AG04450 (cell line): ENCODE measurements around the gene VIPR2. TPM values are rescaled to one million over a fixed set of nuclear protein-coding genes. Genes with fewer than 3 reads are reported as not detected.

Experiments
- CTCF ChIA-PET: fragments of 300-600, 350-600 bp; formaldehyde crosslinking; extraction: SDS; loops from one replicate; lab custom pipeline; 2022; ENCODE audit warnings: antibody characterized with exemption, inconsistent platforms; lab: Charles Lee
- POLR2A ChIA-PET: fragments of 350-600 bp; formaldehyde crosslinking; extraction: SDS; loops from one replicate; lab custom pipeline; 2021; ENCODE audit warnings: antibody characterized with exemption, inconsistent platforms; lab: Yijun Ruan, JAX
- DNase-seq: peaks from one replicate; pipeline ENCODE4 v3.0.0-alpha.2; 2011; ENCODE audit warnings: low read depth, low spot score
- H3K27ac ChIP-seq: one replicate; pipeline ENCODE4 v1.5.1; 2012; ENCODE audit warnings: low read depth, low read length, control low read depth
- H3K27me3 ChIP-seq: one replicate; pipeline ENCODE4 v1.6.0; 2012; ENCODE audit warnings: low read length; ENCODE audit not compliant: control insufficient read depth, insufficient read depth
- H3K4me3 ChIP-seq: 2 replicates; pipeline ENCODE4 v1.5.1; 2011; ENCODE audit warnings: mild to moderate bottlenecking, low read depth, low read length, control low read depth
- H3K9me3 ChIP-seq: 2 replicates; pipeline ENCODE4 v1.5.1; 2012; ENCODE audit warnings: low read length; ENCODE audit not compliant: control insufficient read depth, insufficient read depth
- CTCF ChIP-seq: IDR thresholded peaks from 2 replicates; pipeline ENCODE4 v1.5.1; 2011; ENCODE audit warnings: low read depth, low read length, control low read depth, inconsistent platforms
- polyA plus RNA-seq: library from polyadenylated mRNA; depleted of rRNA; stranded (reverse); fragments of >200 nt; gene quantifications from 2 replicates; pipeline ENCODE4 v1.2.3, GENCODE V29; 2011

VIPR2 gene
- polyA plus RNA-seq, 1 experiment = not detected

DNA sequence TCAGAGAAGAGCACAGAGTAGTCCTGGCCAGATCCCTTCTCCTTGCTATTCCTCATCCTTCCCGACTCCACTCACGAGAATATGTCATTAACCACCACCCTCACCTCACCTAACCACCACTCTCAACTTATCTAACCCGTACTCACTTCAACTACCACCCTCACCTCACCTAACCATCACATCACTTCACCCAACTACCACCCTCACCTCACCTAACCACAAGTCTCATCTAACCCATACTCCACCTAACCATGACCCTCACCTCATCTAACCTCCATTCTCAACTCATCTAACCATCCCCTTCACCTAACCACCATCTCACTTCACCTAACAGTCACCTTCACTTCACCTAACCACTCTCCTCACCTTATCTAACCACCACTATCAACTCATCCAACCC is 85.0 kb downstream of the VIPR2 start:
- H3K27ac ChIP-seq = no peak overlapping the region
- no peak overlapping the region for H3K4me3 ChIP-seq
- H3K27me3 ChIP-seq = no peaks in the 10 kb centered on the region
- H3K9me3 ChIP-seq = peaks cover 46% of the 10 kb centered on the region
- ChIA-PET POLR2A (no interaction called here), CTCF (no interaction called here)
- no peak for DNase-seq
- no peak for TF ChIP-seq CTCF

DNA sequence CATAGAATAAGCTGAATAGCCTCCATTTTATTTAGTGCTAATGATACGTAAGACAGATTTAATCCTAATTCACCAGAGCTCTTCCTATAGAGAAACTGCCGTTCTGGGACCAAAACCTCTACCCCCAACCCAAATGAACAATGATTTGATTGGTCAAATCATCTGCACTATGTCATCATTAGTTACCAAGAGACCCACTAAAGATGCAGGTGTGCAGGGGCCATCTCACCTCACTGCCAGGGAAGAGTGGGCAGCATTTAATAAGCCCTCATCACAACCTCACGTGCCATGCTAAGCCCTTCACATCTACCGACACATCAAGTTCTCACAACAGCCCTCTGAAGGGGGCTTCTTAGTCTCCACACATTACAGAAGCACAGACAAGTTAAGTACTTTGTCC is 87.0 kb downstream of the VIPR2 start:
- no peak overlapping the region for H3K4me3 ChIP-seq
- no peak for TF ChIP-seq CTCF
- H3K27me3 ChIP-seq = no peaks in the 10 kb centered on the region
- ChIA-PET POLR2A (no interaction called here), CTCF (no interaction called here)
- DNase-seq = no peak
- no peak overlapping the region for H3K27ac ChIP-seq
- peaks cover 31% of the 10 kb centered on the region for H3K9me3 ChIP-seq

DNA sequence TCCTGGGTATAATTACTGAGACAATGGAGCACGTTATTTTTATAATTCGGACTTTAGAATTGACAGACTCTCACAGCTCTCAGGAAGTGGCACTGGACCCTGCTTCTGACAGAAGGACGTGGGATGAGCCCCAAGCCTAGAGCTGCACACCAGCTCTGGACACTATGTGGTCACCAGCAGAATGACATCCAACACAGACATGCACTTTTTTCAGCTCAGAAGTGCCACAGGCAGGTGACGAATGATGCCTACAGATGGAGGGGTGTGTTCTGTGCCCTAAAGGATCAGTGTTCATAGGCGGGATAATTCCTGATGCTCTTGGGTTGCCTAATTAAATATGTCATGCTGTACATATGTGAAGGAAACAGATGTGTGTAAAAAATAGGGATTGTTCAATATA is 87.9 kb downstream of the VIPR2 start:
- no peaks in the 10 kb centered on the region for H3K27me3 ChIP-seq
- no peak overlapping the region for H3K27ac ChIP-seq
- DNase-seq = no peak
- H3K4me3 ChIP-seq = no peak overlapping the region
- no peak for TF ChIP-seq CTCF
- POLR2A ChIA-PET = no interaction called here
- H3K9me3 ChIP-seq = peaks cover 23% of the 10 kb centered on the region
- CTCF ChIA-PET = no interaction called here

- Histone ChIP-seq H3K4me3 (no peak overlapping the region), H3K27ac (no peak overlapping the region), H3K9me3 (peaks cover 33% of the 10 kb centered on the region), H3K27me3 (no peaks in the 10 kb centered on the region)
- no peak for TF ChIP-seq CTCF
- CTCF ChIA-PET = no interaction called here
- POLR2A ChIA-PET = no interaction called here
- DNase-seq = no peak
Observed at GRCh38 chr7:159051916-159052315, 92.8 kb downstream of the VIPR2 start.

GRCh38 chr7:159050704-159051103 is 94.0 kb downstream of the VIPR2 start:
- POLR2A ChIA-PET = no interaction called here
- H3K27ac ChIP-seq = no peak overlapping the region
- no peak for DNase-seq
- CTCF ChIA-PET = no interaction called here
- H3K4me3 ChIP-seq = no peak overlapping the region
- H3K27me3 ChIP-seq = no peaks in the 10 kb centered on the region
- H3K9me3 ChIP-seq = peaks cover 26% of the 10 kb centered on the region
- TF ChIP-seq CTCF = no peak
